CD4-positive, alpha-beta T cell treated with Interleukin-15 for 1 hour (primary cell): ENCODE data around the gene MAP7.

ENCODE experiments used
- DNase-seq: peaks from one replicate; pipeline ENCODE4 v3.0.0-alpha.2; 2020

Gene MAP7

DNA sequence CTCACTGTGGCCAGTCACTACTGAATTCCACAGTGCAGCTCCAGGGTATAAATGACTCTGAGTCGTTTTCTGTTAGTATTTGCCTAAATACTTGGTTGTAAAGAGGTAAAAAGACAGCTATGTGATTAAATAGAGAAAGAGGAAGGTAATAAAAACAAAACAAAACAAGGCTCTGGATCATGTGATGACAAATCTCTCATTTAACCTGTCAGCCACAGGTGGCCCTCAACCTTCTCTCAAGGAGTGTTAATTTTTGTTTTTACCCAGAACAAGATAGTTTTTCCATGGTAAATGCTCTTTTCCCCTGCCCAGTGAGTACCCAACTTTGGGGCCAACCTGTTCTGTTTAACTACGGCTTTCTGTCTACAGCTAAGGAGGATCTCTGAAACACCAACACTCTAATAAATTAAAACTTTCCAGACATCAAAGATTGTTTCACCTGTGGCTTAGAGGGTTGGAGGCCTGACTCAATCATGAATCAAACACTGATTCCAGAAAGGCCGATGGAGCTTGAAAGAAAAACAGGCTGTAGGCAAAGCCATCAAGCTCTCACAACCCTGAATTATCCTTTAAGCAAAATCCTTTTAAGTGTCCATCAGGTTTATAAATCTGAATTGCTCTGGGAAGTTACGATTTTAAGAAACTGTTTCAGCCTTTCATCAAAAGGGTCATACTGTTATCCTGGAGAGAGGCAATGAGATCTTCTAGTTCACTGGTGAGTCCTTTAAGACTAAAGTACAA lies 179.1 kb downstream of the MAP7 start:
- DNase-seq, result no peak

DNA sequence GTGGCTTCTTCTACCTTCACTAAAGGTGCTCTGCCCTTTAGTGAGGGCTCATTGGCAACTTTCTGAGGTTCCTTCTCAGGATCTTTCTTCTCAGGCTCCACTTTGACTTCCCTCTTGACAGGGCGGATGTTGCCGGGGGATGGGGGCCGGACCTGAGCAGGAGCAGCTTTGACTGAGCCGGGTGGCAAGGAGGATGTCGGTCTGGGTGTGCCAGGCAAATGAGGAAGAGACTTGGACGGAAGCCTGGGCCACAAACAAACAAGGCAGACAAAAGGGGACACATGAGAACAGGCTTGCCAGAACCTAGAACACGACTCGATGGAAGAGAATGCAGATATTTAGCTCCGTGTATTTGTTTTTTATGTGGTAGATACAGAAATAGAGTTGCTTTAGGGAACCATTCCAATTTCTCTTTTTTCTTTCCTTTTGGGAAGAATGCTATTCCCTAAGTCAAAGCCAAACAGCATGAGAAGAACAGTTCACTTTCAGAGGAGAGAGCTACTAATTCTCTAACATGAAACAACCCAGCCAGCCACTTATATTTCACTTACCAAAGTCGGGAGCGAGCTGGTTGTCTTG lies 184.4 kb downstream of the MAP7 start:
- peak; percentile 64 for DNase-seq

DNA sequence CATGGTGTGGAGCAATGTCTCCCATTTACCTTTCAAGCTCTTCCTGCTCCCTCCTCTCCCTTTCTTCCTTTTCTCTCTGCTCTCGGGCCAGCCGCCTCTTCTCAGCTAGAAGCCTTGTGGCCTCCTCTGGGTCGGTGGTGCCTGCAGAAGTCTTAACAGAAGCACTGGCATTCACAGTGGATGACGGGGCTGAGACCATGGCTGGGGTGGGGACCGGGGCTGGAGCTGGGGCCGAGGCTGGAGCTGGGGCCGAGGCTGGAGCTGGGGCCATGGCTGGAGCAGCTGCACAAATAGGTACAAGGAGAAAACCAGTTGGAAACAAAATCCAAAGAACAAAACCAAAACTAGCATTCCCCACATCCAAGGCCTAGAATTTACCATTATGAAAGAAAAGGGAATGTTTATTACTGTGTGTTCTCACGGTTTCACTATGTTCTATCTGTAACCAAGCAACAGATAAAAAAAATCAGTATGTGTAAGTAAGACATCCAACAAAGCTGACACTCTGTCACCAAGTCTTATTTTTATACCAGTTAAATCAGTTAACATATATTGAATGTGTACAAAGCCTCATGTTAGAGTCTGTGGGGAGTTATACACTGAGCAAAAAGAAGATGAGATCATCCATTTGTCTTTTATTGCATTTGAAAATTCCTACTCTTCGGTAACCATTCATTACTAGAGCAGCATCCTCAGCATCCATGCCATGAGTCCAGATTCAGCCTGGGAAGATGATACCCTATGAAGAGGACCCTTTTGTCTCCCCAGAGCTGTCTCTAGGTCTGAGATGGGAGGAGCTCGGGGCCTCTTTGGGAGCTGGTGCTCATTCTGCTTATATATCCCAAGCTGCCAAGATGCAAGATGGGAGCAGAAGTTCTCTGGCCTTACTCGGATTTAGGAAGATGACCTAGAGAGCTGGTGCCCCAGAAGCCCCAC lies 187.5 kb downstream of the MAP7 start:
- no peak for DNase-seq

DNA sequence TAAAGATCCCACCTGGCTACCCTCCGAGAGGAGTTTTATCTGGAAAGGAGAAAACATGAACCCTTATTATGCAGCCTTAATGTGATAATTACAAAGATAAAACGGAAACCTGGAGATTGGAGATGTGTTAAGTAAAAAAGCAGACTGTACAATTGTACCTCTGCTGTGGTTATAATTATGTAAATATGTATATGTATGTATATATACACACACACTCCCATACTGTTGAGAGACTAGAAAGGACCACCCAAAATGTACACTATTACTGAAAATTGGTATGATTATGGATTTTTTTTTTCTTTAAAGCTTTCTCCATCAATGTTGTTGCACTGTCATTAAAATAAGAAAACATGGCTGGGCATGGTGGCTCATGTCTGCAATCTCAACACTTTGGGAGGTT lies 188.4 kb downstream of the MAP7 start:
- DNase-seq, result no peak

DNA sequence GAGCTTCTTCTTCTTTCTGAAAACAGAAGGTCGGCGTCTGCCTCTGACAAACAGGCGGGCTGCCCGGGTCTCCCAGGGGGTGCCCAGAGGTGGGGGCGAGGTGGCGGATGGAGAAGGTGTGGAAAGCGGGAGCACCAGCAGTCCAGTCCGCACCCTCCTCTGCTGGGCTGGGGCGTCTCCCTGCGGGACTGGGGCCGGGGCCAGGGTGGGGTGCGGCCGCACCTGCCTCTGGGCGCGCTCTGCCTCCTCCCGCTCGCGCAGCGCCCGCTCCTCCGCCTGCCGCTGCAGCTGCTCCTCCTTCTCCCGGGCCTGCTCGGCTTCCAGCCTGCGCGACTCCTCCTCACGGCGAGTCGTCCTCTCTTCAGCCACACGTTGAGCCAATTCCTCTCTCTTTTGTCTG lies 189.4 kb downstream of the MAP7 start:
- DNase-seq, result no peak

DNA sequence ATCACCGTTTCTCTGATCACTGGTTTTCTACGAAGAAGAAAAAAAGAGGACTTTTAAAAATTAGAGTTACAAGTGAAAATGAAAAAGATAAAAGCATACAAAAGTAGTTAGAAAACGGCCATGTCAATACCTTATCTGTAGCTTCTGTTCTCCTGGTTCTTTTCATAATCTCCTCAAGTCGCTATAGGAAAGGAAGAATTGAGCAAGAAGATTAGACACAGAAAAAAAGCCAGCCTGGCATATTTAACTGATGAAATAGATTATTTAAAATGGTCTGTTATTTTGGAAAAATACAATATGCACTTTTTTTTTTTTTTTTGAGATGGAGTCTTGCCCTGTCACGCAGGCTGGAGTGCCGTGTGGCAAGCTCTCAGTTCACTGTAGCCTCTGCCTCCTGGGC lies 190.4 kb downstream of the MAP7 start:
- no peak for DNase-seq

DNA sequence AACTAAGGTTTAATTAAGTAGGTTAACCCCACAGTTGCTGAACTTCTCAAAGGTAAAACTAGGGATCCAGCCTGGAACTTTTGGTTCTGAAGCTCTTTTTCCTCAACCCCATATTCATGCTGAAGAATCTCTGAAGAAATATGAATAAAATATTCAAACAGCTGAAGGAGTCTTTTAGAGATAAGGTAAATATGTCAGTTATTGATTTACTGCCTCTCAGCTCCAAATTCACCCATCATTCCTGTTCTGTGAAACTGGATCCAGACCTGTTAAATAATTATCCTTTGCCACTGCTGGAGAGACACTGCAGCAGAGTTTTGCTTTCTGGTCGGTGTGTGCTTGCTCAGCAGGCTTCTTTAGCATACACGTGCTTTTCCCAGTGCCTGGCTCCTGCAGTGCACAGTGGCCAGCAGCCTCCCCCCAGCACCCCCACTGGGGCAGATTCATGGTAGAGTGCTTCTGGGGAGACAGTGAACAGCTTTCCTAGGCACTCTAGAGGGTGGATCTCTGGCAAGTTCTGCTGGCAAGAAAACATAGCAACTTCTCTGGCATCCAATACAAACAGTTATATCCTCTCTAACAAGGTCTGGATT lies 198.6 kb downstream of the MAP7 start:
- no peak for DNase-seq

DNA sequence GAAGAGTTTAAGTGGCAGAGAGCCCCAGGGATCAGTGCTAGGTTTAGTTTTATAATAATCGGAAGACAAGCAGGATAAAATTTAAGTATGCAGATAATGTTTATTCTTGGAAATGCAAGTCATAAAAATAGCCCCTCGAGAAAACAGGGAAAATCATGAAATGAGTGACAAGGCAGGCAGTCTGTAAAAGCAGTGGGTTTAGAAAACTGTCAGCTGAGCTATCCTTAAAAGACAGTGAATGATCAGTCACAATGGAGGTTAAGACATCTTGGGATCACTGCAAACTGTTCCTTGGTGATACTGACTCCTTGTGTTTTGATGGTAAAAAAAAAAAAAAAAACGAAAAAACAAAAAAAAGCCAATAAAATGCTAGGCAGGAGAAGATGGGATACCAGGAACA lies 199.3 kb downstream of the MAP7 start:
- no peak for DNase-seq

DNA sequence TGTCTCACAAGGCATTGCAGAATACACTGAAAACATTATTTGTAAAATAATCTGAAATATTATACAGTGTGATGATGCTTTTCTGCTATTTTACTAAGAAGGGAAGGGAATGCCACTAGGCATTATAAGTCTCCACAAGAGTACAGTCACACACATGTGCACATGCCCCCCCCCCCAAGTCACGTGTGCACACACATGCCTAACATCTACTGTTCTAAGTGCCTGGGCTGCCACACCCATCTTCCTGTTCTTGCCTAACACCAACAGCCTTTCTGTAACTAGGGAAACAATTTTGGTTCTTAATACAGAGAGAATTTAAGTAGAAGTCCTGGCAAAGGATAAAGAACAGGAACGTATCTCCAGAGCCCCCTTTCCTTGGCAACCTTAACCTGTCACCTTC lies 202.4 kb downstream of the MAP7 start:
- DNase-seq, result peak; percentile 25

DNA sequence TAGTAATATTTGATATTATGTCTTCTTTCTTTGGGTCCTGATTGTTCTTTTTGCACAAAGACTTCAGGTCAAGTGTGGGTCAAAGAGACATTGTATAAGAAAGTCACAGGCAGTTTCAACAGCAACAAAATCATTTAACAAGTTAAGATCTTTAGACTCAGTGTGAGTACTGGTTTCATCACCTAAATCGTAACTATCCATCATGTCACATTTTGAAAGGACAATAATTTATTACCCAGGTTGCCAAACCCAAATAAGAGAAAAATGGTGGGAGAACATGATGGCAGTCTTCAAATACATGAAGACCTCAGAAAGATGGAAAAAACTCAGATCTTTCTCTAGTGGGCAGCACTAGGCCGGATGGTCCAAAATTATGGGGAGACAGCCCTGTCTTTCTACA lies 205.1 kb downstream of the MAP7 start:
- DNase-seq, result no peak

DNA sequence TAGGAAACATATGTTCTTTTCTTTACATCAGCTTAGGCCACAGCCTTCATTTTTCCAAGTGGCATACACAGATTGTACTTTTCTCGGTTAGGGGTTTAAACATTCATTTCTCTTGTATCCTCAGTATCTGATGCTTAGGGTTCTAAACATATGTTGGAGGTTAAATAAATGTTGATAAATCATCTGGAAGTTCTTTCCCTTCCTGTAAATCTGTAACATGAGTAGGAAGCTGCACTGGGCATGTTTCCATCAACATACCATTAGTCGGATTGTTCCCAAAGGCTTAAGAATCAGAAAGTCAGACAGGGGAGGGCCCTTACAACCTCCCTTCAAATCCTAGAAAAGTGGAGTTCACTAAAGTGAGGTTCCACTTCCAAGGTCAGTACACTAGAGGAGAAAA lies 205.8 kb downstream of the MAP7 start:
- DNase-seq, result no peak

DNA sequence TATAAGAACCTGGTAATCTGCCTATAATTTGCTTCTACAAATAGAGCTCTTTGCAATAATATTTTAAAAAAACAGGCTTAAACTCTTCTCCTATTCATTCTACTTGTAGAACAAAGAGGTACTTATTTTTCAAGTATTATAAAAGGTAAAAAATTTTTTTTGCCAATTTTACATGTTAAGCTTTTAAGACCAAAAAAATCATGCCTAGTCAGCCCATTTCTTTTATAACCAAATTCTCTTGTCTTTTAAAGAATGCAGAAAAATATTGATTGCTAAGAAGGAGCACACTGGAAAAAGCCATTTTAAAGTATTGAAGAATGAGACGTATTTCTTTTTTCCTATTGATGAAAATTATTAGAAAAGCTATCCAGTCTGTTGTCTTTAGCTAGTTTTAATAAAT lies 206.5 kb downstream of the MAP7 start:
- no peak for DNase-seq

DNA sequence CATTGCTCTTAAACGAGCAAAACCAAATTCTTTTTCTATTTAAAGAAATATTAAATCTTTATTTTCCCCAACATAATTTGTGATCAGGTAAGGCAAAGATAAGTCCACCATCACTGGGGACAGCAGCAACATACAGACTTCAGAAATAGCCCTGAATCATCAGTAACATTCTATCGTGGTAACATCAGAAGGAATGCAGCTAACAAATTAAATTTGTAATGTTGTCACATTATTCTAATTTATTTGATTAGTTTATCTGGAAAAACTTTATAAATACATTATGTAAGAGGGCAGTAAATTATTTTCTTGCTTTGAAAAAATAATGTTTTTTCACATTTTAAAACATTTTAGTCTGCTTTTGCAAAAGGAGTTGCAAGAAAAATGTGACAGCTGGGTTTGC lies 206.9 kb downstream of the MAP7 start:
- DNase-seq, result no peak

DNA sequence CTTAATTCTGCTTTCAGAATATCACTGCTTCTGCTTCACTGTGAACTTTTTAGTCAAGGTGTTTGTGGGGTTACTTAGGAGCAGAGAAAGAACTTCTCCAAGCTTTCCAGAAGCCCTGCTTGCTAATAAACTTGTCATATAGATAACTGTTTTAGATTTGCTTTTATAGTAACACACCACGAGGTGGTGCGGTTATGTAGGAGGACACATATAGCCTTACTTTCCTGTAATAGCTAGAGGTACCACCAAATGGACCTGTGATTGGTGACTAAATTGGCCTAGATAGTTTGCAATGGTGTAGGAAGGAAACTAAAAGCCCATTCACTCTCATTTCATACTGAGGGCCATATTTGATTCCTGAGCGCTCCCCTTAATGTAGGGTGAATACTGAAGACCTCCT lies 208.3 kb downstream of the MAP7 start:
- DNase-seq, result no peak

DNA sequence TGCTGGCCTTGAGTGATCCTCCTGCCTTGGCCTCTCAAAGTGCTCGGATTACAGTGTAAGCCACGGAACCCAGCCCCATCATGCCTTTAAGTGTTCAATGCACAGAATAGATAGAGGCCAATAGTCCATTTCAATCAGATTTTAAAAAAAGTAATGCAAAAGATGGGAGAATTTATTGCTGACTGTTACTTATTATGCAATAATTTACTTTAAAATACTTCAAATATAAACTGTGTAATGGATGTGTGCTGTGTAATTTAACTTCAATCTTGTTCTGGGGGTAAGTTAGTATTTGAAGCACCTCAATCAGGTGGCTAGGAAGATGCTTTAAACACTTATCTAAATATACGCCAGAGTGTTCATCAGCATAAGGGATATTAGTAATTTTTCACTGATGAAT lies 208.9 kb downstream of the MAP7 start:
- DNase-seq, result no peak

DNA sequence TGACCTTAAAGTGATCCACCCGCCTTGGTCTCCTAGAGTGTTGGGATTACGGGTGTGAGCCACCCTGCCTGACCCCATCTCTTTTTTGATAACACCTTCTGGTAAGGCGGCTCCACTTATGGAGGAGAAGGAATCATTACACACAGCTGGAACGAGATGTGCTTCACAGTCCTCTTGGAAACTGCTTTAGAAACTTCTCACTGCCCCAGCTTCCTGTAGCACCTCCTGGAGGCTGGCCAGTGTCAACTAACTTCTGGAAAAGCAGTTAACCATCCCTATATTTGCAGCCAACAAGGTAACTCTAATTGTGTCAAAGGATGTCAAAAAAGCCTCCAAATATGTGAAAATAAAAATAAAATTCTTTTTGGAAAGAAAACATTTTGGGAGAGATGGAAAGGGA lies 211.7 kb downstream of the MAP7 start:
- DNase-seq, result no peak

DNA sequence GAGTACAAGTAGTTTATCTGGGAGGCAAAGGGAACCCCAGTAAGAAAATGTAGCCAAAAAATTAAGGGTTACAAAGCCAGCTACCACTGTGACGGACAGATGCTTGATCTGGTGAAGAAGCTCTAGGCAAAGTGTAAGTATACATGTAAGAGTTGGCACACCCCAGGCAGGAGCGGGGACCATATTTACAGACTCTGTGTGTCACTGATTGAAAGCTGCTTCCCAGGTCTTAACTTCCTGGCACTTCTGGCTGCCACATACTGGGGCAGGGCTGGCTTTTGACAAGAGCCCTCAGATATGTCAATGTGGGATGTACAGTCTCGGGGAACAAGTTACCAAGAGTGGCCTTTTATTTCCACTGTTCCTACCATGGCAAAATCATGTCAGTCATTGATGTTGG lies 212.6 kb downstream of the MAP7 start:
- DNase-seq, result no peak

DNA sequence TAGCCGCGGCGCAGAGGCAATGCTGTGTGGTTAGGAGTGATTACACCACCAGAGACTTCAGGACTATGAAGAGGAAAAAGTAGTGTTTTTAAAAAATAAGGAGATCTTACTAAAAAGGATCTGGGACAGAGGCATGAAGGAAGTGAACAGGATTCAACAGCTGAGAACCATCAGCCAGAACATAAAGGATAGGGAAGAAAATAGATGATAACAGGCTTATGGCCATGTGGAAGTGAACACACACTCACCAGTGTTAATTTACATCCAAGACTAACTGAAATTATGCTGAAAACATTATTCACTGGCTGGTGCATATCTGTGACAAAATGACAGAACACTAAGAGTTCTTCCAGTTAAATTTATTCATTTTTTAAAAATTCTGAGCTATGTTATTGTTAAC lies 213.1 kb downstream of the MAP7 start:
- DNase-seq, result no peak

DNA sequence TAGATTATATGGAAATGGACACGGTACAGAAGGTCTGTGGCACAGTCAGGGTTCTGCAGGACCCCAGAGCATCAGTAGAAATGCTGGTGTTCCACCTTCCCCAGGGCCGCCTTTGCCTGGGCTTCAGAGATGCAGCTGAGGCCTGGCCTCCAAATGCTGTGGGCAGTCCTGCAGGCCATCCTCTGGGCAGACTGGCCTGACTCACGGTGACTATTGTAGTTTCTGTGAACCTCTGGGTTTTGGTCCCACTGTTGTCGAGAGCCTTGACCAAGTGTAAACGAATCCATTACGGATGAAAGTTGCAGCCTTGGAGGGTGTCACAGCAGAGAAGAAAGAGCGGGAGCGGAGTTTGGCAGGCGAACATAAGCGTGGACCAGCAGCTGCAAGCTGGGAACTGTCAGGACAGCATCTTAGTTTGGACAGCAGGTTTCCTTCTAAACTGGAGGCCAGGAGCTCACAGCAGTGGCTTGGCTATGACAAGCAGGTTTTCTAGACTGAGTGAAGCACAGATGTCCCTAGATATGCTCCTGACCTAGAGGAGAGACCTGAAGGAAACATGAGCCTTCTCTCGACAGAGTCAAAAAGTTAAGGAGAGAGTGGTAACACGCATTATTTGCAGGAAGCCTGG lies 214.4 kb downstream of the MAP7 start:
- DNase-seq, result no peak

DNA sequence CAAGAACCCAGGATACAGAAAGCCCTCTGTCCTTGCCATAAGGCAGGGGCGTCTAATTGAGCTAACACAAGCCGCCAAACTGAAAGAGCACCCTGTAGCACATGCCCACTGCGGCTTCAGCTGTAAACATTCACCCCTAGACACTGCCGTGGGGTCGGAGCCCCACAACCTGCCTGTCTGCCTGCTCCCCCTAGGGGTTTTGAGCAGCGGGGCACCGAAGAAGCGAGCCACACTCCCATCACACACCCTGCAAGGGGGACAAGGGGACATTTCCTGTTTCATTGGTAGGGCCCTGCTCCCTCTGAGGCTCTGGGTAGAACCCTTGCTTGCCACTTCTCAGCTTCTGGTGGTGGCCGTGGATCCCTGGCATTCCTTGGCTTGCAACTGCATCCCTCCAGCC lies 215.4 kb downstream of the MAP7 start:
- no peak for DNase-seq

DNA sequence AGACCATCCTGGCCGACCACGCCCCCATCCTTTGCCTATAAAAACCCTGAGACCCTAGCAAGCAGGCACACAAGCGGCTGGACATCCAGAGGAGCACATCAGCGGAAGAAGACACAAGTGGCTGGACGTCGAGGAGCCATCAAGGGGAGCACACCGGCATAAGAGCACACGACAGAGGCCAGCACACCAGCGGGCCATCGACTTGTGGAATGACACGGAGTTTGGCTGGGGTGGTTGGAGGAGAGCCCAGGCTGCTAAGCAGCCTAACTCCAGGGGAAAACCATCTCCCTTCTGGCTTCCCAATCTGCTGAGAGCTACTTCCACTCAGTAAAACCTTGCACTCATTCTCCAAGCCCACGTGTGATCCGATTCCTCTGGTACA lies 215.8 kb downstream of the MAP7 start:
- DNase-seq, result no peak

DNA sequence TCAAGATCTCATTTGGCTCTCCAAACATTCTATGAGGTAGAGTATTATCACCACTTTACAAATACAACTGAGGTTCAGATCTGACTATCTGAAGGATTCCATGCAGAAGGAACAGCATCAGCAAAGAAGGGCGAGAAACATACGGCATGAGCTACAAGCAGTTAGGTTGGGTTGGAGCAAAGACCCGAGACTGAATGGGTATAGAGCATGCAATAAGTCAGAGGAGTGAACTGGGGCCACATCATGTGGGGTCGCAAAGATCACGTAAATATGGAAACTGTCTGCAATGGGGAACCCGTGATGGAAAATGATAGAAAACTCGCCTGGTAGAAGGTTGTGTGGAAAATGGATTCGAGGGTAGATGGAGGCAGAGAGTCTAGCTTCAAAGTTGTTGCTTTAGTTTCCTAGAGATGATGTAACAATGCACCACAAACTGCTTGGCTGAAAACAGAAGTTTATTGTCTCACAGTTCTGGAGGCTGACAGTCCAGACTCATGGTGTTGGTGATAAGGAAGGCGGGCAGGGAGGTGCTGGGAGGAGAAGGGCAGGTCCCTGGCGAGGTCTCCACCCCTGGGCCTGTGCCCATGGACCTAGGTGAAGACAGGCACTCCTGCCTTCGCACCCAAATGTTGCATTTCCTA lies 216.3 kb downstream of the MAP7 start:
- no peak for DNase-seq

DNA sequence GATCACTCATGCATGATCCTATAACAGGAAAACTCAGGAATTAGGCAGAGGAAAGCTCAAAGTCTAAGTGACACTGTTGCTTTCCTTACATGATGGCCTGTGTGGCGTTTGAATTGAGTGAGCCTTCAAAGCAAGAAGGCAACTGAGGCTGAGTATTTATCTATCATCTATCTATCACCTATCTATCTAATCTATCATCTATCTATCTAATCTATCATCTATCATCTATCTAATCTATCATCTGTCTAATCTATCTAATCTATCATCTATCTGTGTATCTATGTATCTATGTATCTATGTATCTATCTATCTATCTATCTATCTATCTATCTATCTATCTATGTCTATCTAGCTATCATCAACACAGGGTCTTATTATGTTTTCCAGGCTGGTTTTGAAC lies 218.8 kb downstream of the MAP7 start:
- DNase-seq, result no peak
